Left ventricle myocardium inferior (tissue), 1 donor: Measurements from ENCODE around the gene ARHGAP42. TPM values are rescaled to one million over a fixed set of nuclear protein-coding genes. Genes with fewer than 3 reads are reported as not detected.

Experiments used
- DNase-seq: peaks from one replicate; pipeline ENCODE4 v3.0.0-alpha.2; 2020
- H3K27ac ChIP-seq: fragments of 200-600 bp; replicated peaks from 2 replicates; pipeline ENCODE4 v1.8.0; 2021
- H3K27me3 ChIP-seq: fragments of 200-600 bp; 2 replicates; pipeline ENCODE4 v1.8.0; 2021; ENCODE audit warnings: low read depth
- H3K36me3 ChIP-seq: fragments of 200-600 bp; 2 replicates; pipeline ENCODE4 v1.8.0; 2021
- H3K4me1 ChIP-seq: fragments of 200-600 bp; 2 replicates; pipeline ENCODE4 v1.8.0; 2021
- H3K4me3 ChIP-seq: fragments of 200-600 bp; 2 replicates; pipeline ENCODE4 v1.8.0; 2021; ENCODE audit warnings: mild to moderate bottlenecking, moderate library complexity
- H3K9me3 ChIP-seq: fragments of 200-600 bp; replicated peaks from 2 replicates; pipeline ENCODE4 v1.8.0; 2021
- intact Hi-C: fragments of 100-400 bp; cut with micrococcal nuclease; formaldehyde crosslinking; loops from one replicate; pipeline ENCODE4 v1.11.0; 2022
- total RNA-seq: library from RNA; stranded (reverse); fragmentation: NEBNext Ultra II Directional; extraction: Animal tissue kit (Norgen Biotek cat#: 25700); gene quantifications from one replicate; pipeline ENCODE4 v1.2.1, GENCODE V29; 2021
- TF ChIP-seq, protein P1 (sequence below): fragments of 200-600 bp; IDR thresholded peaks from 2 replicates; pipeline ENCODE4 v1.8.0; 2021; ENCODE audit warnings: antibody characterized with exemption, mild to moderate bottlenecking, borderline replicate concordance
- donor health status: DM: no; HTN: yes; CAD: no; lungs with severe emphysema.

ARHGAP42 gene
- total RNA-seq, 1 donor from 2014 or later = 11.1 TPM

DNA sequence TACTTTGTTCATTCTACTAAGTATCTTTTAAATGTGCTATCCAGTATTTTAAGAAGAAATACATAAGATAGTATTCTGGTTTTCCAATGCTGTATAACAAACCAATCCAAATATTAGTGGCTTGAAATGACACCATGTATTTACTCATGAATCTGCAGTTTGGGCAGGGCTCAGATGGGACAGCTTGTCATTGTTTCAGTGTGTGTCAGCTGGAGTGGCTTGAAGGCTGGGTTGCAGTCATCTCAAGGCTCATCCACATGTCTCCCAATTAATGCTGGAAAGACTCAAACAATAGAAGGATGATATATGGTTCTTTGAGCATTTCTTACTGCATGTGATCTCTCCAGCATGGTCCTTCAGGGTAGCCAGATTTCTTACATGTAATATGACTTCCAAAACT is 146.2 kb downstream of the ARHGAP42 start:
- TF ChIP-seq, protein P1, sequence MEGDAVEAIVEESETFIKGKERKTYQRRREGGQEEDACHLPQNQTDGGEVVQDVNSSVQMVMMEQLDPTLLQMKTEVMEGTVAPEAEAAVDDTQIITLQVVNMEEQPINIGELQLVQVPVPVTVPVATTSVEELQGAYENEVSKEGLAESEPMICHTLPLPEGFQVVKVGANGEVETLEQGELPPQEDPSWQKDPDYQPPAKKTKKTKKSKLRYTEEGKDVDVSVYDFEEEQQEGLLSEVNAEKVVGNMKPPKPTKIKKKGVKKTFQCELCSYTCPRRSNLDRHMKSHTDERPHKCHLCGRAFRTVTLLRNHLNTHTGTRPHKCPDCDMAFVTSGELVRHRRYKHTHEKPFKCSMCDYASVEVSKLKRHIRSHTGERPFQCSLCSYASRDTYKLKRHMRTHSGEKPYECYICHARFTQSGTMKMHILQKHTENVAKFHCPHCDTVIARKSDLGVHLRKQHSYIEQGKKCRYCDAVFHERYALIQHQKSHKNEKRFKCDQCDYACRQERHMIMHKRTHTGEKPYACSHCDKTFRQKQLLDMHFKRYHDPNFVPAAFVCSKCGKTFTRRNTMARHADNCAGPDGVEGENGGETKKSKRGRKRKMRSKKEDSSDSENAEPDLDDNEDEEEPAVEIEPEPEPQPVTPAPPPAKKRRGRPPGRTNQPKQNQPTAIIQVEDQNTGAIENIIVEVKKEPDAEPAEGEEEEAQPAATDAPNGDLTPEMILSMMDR = no peak
- Histone ChIP-seq H3K4me3 (no peak overlapping the region), H3K4me1 (peaks cover 30% of the 10 kb centered on the region), H3K36me3 (no peaks in the 10 kb centered on the region), H3K9me3 (no peaks in the 10 kb centered on the region), H3K27ac (no peak overlapping the region), H3K27me3 (no peaks in the 10 kb centered on the region)
- intact Hi-C loops = no loop called here
- DNase-seq = no peak

DNA sequence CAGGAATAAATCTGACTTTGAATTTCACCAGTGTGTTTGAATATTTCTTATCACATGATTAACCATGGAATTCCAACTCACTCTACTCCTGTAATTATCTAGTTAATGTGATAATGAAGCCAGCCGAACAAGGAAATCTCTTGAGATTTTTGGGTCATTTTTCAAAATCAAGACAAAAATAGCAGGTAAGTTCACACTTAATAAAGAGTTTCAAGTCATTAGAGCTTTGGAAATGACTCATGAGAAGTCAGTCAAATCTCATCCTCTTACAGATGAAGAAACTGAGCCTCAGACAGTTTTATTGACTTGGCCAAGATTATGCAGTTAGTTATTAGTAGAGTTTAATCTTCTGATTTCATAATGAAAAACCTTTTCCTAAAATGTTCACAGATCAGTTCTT is 148.8 kb downstream of the ARHGAP42 start:
- TF ChIP-seq, protein P1 = no peak
- peaks cover 20% of the 10 kb centered on the region for H3K4me1 ChIP-seq
- H3K27ac ChIP-seq = no peak overlapping the region
- no peaks in the 10 kb centered on the region for H3K36me3 ChIP-seq
- no peaks in the 10 kb centered on the region for H3K27me3 ChIP-seq
- intact Hi-C loops = no loop called here
- H3K4me3 ChIP-seq = no peak overlapping the region
- DNase-seq = no peak
- no peaks in the 10 kb centered on the region for H3K9me3 ChIP-seq

DNA sequence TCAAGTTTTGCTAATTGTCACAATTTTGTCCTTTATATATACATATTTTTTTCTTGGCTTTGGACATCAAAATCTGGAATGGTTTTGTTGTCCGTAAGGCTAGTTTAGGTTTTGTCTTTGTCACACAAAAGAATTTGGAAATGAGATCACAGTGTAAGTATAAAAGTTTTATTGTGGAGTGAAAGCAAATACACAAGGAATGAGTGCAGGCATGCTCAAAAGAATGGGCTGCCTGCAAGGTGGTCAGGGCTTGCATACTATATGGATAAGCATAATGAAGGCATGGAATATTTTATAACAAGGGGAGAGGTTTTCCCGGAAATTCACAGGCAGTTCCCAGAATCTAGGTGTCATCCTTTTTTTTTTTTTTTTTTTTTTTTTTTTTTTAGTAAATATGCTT is 150.2 kb downstream of the ARHGAP42 start:
- Histone ChIP-seq H3K27ac (no peak overlapping the region), H3K4me1 (peaks cover 6% of the 10 kb centered on the region), H3K27me3 (no peaks in the 10 kb centered on the region), H3K36me3 (no peaks in the 10 kb centered on the region), H3K4me3 (no peak overlapping the region), H3K9me3 (no peaks in the 10 kb centered on the region)
- intact Hi-C loops = no loop called here
- DNase-seq = no peak
- TF ChIP-seq, protein P1 = no peak

DNA sequence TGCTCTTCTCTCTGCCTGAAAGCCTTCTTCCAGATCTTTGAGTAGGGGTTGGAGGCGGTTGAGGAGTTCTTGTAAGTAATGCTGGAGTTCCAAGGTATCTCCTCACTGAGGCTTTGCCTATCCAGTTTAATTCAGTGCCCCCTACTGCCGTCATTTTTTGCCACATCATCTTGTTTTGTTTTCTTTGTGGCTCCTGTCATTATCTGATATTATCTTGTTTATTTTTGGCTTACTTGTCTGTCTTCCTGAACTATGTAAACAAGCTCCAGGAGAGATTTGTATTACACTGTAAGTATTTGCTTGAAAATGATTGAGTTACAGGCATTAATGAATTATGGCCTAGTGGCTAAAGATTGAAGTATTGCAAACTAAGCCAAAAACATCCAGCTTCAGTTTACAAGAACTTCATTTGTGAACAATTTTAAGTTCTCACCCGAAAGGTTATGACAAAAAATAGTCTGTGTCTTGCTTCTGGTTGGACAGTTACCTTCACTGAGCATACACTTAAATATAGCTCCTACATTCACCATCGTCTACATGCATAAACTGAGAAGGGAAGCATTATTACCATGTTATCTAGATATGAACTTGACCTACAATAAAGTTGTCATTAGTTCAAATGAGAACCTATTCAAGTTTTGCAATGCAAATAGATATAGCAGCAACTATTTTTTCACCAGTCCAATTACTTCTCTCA is 154.8 kb downstream of the ARHGAP42 start:
- DNase-seq = no peak
- intact Hi-C loops = no loop called here
- Histone ChIP-seq H3K36me3 (no peaks in the 10 kb centered on the region), H3K9me3 (no peaks in the 10 kb centered on the region), H3K27ac (no peak overlapping the region), H3K4me3 (no peak overlapping the region), H3K4me1 (no peaks in the 10 kb centered on the region), H3K27me3 (no peaks in the 10 kb centered on the region)
- TF ChIP-seq, protein P1 = no peak

DNA sequence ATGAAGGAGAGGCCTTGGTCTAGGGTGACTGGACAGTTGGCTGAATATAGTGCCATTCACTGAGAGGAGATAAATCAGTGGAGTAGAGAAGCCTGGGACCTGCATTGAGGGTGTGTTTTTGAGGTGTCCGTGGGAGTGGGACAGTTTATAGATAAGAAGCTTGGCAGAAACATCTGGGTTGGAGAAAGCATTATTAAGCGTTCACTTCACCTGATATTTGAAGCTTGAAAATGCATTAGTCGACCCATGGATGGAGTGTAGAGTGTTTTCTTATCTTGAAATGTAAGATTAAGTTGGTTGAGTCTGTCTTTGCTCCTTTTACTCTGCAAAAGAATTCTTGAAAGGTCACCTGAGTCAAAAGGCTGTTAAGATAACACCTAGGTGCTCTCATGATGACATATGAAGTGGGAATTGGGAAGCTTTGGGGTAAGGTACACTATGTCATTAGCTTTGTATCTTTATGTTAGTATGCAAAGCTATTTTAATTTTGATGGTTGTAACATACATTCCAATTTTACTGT is 160.7 kb downstream of the ARHGAP42 start:
- Histone ChIP-seq H3K9me3 (no peaks in the 10 kb centered on the region), H3K27me3 (no peaks in the 10 kb centered on the region), H3K4me1 (peaks cover 33% of the 10 kb centered on the region), H3K36me3 (no peaks in the 10 kb centered on the region), H3K4me3 (no peak overlapping the region), H3K27ac (no peak overlapping the region)
- no peak for DNase-seq
- TF ChIP-seq, protein P1 = no peak
- intact Hi-C loops = no loop called here
